ENCODE data around the gene KATNBL1. TPM values are rescaled to one million over a fixed set of nuclear protein-coding genes. Genes with fewer than 3 reads are reported as not detected.
A peak's percentile ranks its signal among the peaks of the same experiment; 100 is the strongest.

The KATNBL1 gene
- total RNA-seq, 1 donor from 2014 or later, result 44.0 TPM

DNA sequence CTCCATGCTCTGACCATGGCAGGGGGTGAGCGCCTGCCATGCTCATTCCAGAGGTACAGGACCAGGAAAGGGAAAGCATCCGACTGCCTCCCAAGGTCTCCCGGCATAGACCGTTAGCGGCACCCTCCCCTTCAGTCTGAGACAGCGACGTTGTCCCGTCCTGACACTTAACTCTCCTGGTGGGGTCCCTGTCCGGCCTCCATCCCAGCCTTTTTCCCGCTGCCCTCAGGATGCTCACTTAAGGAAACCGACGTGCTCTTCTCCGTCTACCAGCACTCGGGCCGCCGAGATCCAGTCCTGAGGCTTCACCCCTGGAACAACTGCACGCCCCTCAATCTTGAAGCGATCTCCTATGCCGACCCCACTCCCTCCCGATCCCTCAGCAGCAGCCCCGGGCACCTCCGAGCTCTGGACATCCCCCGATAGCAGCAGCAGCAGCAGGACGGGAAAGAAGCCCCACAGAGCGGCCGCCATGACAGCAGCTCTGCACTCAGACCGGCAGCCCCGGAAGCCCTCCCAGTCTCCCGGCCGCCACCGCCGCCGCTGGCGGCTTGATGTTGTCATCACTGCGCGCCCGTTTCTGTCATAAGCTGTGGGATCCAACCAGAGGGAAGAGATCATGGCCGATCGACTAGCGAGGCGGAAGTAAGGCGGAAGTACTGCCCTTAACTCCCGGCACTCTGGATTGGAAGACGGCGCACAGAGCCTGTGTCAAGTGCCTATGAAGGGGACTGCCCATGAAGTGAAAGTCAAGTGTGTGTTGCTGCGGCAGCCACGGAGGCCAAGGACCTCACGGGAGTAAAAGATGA lies 108.3 kb downstream of the KATNBL1 start, which contains the start of the genes EMC7 and PGBD4:
EMC7 (minus strand) TSS at position 497 of the 809 bp plus-strand sequence; CDS start at position 474, 23 bp downstream.
PGBD4 (plus strand) TSS at position 718 of the 809 bp plus-strand sequence. CDS start 449 bp downstream, outside the sequence.
- FAIRE-seq, result peak; percentile 79
- H3K4me3 ChIP-seq (ENCODE audit: low read depth, low read length), result peak within 1 kb of the TSS; percentile 82
- DNase-seq (ENCODE audit: low read depth), result peak; percentile 98
- TF ChIP-seq, protein P1, sequence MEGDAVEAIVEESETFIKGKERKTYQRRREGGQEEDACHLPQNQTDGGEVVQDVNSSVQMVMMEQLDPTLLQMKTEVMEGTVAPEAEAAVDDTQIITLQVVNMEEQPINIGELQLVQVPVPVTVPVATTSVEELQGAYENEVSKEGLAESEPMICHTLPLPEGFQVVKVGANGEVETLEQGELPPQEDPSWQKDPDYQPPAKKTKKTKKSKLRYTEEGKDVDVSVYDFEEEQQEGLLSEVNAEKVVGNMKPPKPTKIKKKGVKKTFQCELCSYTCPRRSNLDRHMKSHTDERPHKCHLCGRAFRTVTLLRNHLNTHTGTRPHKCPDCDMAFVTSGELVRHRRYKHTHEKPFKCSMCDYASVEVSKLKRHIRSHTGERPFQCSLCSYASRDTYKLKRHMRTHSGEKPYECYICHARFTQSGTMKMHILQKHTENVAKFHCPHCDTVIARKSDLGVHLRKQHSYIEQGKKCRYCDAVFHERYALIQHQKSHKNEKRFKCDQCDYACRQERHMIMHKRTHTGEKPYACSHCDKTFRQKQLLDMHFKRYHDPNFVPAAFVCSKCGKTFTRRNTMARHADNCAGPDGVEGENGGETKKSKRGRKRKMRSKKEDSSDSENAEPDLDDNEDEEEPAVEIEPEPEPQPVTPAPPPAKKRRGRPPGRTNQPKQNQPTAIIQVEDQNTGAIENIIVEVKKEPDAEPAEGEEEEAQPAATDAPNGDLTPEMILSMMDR (IDR thresholded peaks at IDR 0.05; ENCODE audit: insufficient read depth, low read length, severe bottlenecking), result no peak
- no peaks in the 10 kb centered on the region for H3K36me3 ChIP-seq (ENCODE audit: control insufficient read depth, insufficient read depth, low read length)
- H3K27me3 ChIP-seq (ENCODE audit: control insufficient read depth, insufficient read depth, low read length), result no peaks in the 10 kb centered on the region

GRCh38 chr15:34099914-34100313 lies 110.0 kb downstream of the KATNBL1 start:
- no peak for FAIRE-seq
- TF ChIP-seq, protein P1 (IDR thresholded peaks at IDR 0.05; ENCODE audit: insufficient read depth, low read length, severe bottlenecking), result no peak

More at GRCh38 chr15:34099914-34100313, 110.0 kb downstream of the KATNBL1 start:
- Histone ChIP-seq H3K4me3 (ENCODE audit: low read depth, low read length) (no peak overlapping the region), H3K36me3 (ENCODE audit: control insufficient read depth, insufficient read depth, low read length) (no peaks in the 10 kb centered on the region), H3K27me3 (ENCODE audit: control insufficient read depth, insufficient read depth, low read length) (no peaks in the 10 kb centered on the region)
- DNase-seq (ENCODE audit: low read depth), result no peak

Other genes starting within 250 kb of the KATNBL1 start
- not detected in 2 replicates for gene CHRM5, start 241.6 kb downstream of the KATNBL1 start, total RNA-seq
- 32.0 and 51.3 TPM in 2 replicates for gene AVEN, start 170.9 kb downstream of the KATNBL1 start, total RNA-seq
- 51.7 and 57.4 TPM in 2 replicates for gene EMC7, start 108.2 kb downstream of the KATNBL1 start, total RNA-seq
- 1.3 and 1.8 TPM in 2 replicates for gene PGBD4, start 108.0 kb downstream of the KATNBL1 start, total RNA-seq
- gene EMC4, start 14.9 kb upstream of the KATNBL1 start, total RNA-seq, result 134 and 213 TPM in 2 replicates
- gene SLC12A6, start 127.7 kb upstream of the KATNBL1 start, total RNA-seq, result 24.5 and 28.8 TPM in 2 replicates
- 168 and 187 TPM in 2 replicates for gene NOP10, start 133.0 kb upstream of the KATNBL1 start, total RNA-seq
- gene NUTM1, start 133.2 kb upstream of the KATNBL1 start, total RNA-seq, result not detected in 2 replicates
- 5.6 and 6.1 TPM in 2 replicates for gene LPCAT4, start 157.1 kb upstream of the KATNBL1 start, total RNA-seq
- gene GOLGA8A, start 227.7 kb upstream of the KATNBL1 start, total RNA-seq, result 32.0 and 32.6 TPM in 2 replicates